IPS-15b (cell line): ENCODE results near the gene POU4F1.

Source experiments
- H3K27me3 ChIP-seq: one replicate; pipeline ENCODE4 v1.6.1; 2013; ENCODE audit warnings: low read length; ENCODE audit not compliant: control insufficient read depth, insufficient read depth
- H3K36me3 ChIP-seq: one replicate; pipeline ENCODE4 v1.6.1; 2013; ENCODE audit warnings: low read length; ENCODE audit not compliant: control insufficient read depth, insufficient read depth
- H3K4me1 ChIP-seq: one replicate; pipeline ENCODE4 v1.6.1; 2013; ENCODE audit warnings: mild to moderate bottlenecking, low read length; ENCODE audit not compliant: control insufficient read depth, insufficient read depth
- H3K4me3 ChIP-seq: one replicate; pipeline ENCODE4 v1.5.1; 2013; ENCODE audit warnings: low read depth, low read length
- H3K9ac ChIP-seq: one replicate; pipeline ENCODE4 v1.6.1; 2013; ENCODE audit warnings: low read depth, mild to moderate bottlenecking, low read length
- H3K9me3 ChIP-seq: one replicate; pipeline ENCODE4 v1.6.1; 2013; ENCODE audit warnings: mild to moderate bottlenecking, low read length; ENCODE audit not compliant: control insufficient read depth, insufficient read depth

POU4F1 gene

DNA sequence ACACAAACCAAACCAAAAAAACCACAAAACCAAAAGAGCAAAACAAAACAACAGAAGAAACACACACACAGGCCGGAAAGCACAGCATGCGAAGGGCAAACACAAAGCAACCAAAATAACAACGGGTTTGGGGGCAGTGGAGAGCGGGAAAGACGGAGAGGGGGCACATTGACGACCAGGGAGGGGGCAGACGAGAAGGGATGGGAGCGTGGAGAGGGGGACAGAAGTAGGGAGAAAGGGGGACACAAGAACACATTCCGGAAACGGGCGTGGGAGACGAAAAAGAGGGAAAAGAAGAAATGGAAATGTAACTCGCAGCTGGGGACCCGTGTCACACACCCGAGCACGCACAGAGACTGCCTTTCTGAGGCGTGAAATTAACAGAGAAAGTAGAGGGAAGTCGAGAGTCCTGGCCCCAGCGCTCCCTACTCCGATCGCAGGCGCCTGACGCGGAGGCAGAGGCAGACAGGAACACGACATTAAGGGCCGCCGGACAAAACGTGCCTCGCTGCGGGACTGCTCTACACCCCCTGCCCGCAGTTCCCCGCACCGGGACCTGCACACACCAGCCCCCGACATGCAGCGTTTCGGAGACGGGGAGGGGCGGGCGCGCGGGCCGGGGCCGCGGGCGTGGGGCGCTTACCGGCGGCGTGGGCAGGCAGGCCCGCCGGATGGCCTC, 652 bp downstream of the POU4F1 start:
- Histone ChIP-seq H3K36me3 (no peaks in the 10 kb centered on the region), H3K4me3 (peak overlapping the region; percentile 66), H3K9me3 (no peaks in the 10 kb centered on the region), H3K27me3 (peaks cover 96% of the 10 kb centered on the region), H3K4me1 (peaks cover 15% of the 10 kb centered on the region), H3K9ac (no peak overlapping the region)

DNA sequence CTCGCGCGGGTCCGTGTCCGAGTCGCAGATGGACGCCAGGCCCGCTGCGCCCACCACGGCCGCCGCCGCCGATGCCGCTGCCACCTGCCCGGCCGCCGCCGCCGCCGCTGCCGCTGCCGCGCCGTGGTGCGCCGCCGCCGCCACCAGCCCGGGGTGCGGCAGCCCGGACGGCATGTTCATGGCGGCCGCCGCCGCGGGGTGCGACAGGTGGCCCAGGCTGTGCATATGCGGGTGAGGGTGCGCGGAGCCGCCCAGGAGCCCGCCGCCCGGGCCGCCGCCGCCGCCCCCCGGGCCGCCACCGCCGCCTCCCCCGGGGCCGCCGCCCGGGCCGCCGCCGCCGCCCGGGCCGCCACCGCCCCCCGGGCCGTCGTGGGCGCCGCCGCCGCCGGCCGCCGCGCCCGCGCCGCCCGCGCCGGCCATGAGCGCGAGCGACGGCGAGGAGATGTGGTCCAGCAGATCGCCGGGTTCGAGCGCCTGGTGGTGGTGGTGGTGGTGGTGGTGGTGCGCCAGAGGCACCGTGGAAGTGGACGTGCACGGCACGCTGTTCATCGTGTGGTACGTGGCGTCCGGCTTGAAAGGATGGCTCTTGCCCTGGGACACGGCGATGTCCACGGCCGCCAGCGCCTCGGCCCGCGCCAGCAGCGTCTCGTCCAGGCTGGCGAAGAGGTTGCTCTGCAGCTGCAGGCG, 1.3 kb downstream of the POU4F1 start:
- no peaks in the 10 kb centered on the region for H3K9me3 ChIP-seq
- H3K4me3 ChIP-seq = peak overlapping the region; percentile 66
- H3K36me3 ChIP-seq = no peaks in the 10 kb centered on the region
- peaks cover 13% of the 10 kb centered on the region for H3K4me1 ChIP-seq
- H3K9ac ChIP-seq = no peak overlapping the region
- H3K27me3 ChIP-seq = peaks cover 96% of the 10 kb centered on the region

- no peak overlapping the region for H3K9ac ChIP-seq
- H3K27me3 ChIP-seq = peaks cover 96% of the 10 kb centered on the region
Measured at GRCh38 chr13:78601124-78601873, 2.1 kb downstream of the POU4F1 start.

DNA sequence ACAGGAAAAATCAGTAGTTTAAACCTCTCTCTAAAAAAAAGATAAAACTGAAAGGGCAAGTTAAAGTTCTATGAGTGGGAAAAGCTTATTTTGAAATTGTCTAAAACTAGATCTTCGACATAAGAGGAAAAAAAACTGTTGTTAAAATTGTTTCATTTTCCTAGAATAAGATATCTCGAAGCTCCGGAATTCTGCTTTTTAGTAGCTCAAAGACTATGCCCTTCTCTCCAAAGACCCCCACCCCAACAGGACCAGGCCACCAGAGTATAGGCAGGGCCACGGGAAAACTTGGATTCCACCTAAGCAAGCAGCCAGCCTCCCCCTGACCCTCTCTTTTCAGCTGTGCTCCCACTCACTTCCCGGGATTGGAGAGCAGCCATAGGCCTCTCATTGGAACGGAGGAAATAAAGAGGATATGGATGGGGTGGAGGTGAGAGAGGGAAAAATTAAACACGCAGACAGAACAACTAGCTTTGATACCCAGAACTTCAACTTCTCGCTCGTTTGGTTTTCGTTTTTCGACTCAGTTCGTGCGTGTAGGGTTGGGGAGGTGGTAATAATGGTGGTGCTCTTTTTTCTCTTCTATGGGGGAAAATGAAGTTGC, 3.0 kb downstream of the POU4F1 start:
- Histone ChIP-seq H3K9me3 (no peaks in the 10 kb centered on the region), H3K4me1 (peaks cover 6% of the 10 kb centered on the region), H3K27me3 (peaks cover 95% of the 10 kb centered on the region), H3K9ac (no peak overlapping the region), H3K36me3 (no peaks in the 10 kb centered on the region), H3K4me3 (no peak overlapping the region)

More at GRCh38 chr13:78601124-78601873, 2.1 kb downstream of the POU4F1 start:
- Histone ChIP-seq H3K9me3 (no peaks in the 10 kb centered on the region), H3K4me1 (peaks cover 7% of the 10 kb centered on the region), H3K4me3 (peak overlapping the region; percentile 45), H3K36me3 (no peaks in the 10 kb centered on the region)

GRCh38 chr13:78599645-78600279, 3.6 kb downstream of the POU4F1 start:
- no peaks in the 10 kb centered on the region for H3K36me3 ChIP-seq
- H3K4me3 ChIP-seq = no peak overlapping the region
- H3K9me3 ChIP-seq = no peaks in the 10 kb centered on the region
- peaks cover 95% of the 10 kb centered on the region for H3K27me3 ChIP-seq
- H3K4me1 ChIP-seq = peaks cover 8% of the 10 kb centered on the region
- no peak overlapping the region for H3K9ac ChIP-seq

GRCh38 chr13:78598966-78599644, 4.2 kb downstream of the POU4F1 start:
- no peaks in the 10 kb centered on the region for H3K36me3 ChIP-seq
- H3K4me3 ChIP-seq = no peak overlapping the region
- no peak overlapping the region for H3K9ac ChIP-seq
- H3K9me3 ChIP-seq = no peaks in the 10 kb centered on the region
- H3K27me3 ChIP-seq = peaks cover 95% of the 10 kb centered on the region
- peaks cover 10% of the 10 kb centered on the region for H3K4me1 ChIP-seq

GRCh38 chr13:78598116-78598781, 5.1 kb downstream of the POU4F1 start:
- Histone ChIP-seq H3K27me3 (peaks cover 95% of the 10 kb centered on the region), H3K9me3 (no peaks in the 10 kb centered on the region), H3K4me3 (no peak overlapping the region), H3K4me1 (peaks cover 13% of the 10 kb centered on the region), H3K36me3 (no peaks in the 10 kb centered on the region), H3K9ac (no peak overlapping the region)

- Histone ChIP-seq H3K27me3 (peaks cover 95% of the 10 kb centered on the region), H3K9me3 (no peaks in the 10 kb centered on the region), H3K4me1 (peaks cover 13% of the 10 kb centered on the region), H3K9ac (no peak overlapping the region), H3K36me3 (no peaks in the 10 kb centered on the region), H3K4me3 (no peak overlapping the region)
Measured at GRCh38 chr13:78597602-78597932, 5.8 kb downstream of the POU4F1 start.

DNA sequence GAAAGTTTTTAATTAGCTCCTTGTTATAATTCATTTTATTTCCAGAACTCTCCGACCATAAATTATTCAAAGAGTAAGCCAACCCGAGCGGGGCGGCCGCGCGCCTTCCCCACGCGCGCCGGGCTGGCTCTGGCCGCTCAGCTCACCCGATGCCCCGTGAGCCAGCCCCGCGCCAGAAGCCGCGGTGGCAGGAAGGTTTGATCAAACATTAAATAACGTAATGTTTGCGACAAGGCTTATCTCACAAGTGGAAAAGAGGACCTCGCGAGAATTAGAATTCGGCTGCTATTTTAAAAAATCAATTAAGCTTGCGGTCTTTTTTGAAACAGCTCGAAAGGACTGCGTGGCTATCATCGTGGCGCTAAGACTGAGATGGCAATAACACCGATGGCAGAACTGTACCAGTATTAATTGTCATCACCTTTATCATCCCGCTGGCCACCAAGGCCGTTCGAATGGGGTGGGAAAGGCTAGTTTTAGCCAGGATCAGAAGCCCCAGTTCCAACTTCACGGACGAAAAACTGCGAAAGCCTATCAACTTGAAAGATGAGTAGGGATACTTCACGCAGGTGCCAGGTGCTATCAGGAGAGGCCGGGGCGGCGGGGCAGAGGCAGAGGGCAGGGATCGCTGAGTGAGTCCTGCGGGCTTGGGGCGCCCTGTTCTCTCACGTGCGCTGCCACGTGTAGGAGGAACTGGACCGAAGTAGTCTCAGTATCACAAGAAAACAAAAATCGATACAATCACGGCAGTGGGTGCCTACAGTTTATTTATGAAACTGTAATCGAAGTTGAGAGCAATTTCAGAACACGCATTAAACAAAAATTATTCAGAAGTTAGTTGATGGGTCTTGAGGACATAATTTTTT, 6.4 kb downstream of the POU4F1 start:
- H3K36me3 ChIP-seq = no peaks in the 10 kb centered on the region
- H3K9ac ChIP-seq = no peak overlapping the region
- peak overlapping the region; percentile 58 for H3K4me3 ChIP-seq
- H3K27me3 ChIP-seq = peaks cover 97% of the 10 kb centered on the region
- peaks cover 10% of the 10 kb centered on the region for H3K4me1 ChIP-seq
- H3K9me3 ChIP-seq = no peaks in the 10 kb centered on the region

DNA sequence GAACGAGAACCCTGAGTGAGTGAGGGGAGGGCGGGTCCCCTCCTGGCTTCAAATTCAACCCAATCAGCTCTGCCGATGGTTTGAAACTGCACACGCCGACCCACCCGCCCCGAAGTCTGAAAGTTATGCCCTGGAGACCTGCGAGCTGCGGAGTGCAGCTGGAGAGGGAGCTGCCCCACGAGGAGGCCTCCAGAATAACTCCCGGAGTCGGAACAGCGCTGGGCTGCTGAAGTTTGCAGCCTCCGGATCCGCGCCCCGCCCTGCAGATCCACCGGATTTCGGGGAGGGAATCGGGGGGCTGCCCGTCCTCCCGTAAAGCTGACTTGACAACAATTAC, 7.0 kb downstream of the POU4F1 start:
- Histone ChIP-seq H3K9me3 (no peaks in the 10 kb centered on the region), H3K4me3 (peak overlapping the region; percentile 58), H3K27me3 (peaks cover 99% of the 10 kb centered on the region), H3K4me1 (peaks cover 10% of the 10 kb centered on the region), H3K36me3 (no peaks in the 10 kb centered on the region), H3K9ac (no peak overlapping the region)
